ENCODE measurements around the gene DDAH1.

DNA sequence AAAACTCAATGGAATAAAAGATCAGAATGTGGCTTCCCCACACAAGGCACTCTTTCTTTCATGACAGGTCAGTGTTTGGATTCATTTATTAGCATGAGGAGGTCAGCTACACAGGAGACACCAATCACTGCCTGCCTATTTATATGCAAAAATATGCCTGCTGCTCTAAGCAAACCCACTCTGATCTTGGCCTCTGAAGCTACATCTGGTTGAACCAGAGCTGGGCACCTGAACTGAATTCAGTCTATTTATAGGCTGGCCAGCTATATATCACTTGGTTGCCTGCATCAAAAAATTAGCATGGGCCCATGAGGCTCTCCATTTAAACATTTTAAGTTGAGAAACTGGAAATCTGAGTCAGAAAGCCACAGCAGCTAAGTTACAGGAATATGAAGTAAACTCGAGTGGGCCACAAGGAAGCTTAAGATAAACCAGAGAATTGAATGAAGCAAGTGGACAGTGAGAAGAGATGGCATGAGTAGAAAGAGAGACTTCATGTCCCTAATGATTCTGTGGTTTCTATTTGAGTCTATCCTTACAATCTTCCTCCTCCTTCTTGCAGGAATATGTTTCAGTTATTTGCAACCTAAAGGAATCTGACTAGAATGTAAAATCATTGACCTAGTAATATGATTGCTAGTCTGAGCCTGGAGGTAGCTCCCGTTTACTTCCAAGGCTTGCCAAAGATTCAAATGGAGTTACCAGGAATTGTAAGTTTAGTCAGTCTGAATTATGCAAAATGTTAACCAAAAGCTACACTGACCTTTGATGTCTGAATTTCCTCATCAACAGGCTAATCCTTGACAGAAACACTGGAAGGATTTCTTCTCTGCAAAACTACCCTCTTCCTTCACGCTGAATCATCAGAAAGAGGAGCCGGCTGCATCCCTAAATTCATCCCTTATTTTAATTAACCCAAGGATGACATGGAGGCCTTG, 17.7 kb downstream of the DDAH1 start:
- no peak for TF ChIP-seq POLR2A (IDR thresholded peaks at IDR 0.05)
- TF ChIP-seq, protein P1, sequence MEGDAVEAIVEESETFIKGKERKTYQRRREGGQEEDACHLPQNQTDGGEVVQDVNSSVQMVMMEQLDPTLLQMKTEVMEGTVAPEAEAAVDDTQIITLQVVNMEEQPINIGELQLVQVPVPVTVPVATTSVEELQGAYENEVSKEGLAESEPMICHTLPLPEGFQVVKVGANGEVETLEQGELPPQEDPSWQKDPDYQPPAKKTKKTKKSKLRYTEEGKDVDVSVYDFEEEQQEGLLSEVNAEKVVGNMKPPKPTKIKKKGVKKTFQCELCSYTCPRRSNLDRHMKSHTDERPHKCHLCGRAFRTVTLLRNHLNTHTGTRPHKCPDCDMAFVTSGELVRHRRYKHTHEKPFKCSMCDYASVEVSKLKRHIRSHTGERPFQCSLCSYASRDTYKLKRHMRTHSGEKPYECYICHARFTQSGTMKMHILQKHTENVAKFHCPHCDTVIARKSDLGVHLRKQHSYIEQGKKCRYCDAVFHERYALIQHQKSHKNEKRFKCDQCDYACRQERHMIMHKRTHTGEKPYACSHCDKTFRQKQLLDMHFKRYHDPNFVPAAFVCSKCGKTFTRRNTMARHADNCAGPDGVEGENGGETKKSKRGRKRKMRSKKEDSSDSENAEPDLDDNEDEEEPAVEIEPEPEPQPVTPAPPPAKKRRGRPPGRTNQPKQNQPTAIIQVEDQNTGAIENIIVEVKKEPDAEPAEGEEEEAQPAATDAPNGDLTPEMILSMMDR (IDR thresholded peaks at IDR 0.05) = no peak

Measured in body of pancreas (tissue), 4 donors.